Esophagus muscularis mucosa (tissue), 3 donors: ENCODE results near the gene MORC2.

Source experiments
- POLR2A ChIP-seq: fragments of 450-650 bp; IDR thresholded peaks from one replicate; pipeline ENCODE4 v1.6.1; 2017; ENCODE audit warnings: antibody characterized with exemption, moderate library complexity, mild to moderate bottlenecking, low read depth
- POLR2AphosphoS5 ChIP-seq, 2 donors: sonication (generic); formaldehyde crosslinking; IDR thresholded peaks; one replicate each; pipeline ENCODE4 v1.6.1; 2017; ENCODE audit warnings: antibody characterized with exemption in 2 of 2
- TF ChIP-seq, protein P1 (sequence below), 3 experiments: fragments of 200-600 bp in 2 of 3; fragments of 450-650 bp in 1 of 3; sonication (generic) in 2 of 3; IDR thresholded peaks; one replicate each; pipeline ENCODE4 v1.5.1; 2017 to 2019; ENCODE audit warnings: antibody characterized with exemption in 3 of 3, mild to moderate bottlenecking in 2 of 3, moderate library complexity in 1 of 3

DNA sequence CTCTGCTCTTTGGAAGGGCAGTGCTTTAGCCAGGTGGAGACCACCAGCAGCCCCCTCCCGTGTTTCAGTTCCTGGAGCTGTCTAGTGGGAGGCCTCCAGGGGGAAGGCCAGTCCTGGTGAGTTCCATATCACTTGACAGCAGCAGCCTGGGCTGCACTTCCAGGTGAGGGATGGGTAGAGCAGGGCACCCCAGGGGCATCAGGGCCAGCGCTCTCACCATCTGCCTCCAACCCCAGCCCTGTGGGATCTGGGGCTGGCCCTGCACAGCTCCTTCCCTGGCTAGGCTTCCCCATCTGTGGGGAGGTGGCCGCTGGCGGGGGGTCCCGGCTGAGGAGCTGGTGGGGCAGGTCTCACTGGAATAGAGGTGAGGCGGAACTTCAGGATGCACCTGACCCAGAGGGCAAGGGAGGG lies 60.5 kb downstream of the MORC2 start:
- TF ChIP-seq, protein P1, sequence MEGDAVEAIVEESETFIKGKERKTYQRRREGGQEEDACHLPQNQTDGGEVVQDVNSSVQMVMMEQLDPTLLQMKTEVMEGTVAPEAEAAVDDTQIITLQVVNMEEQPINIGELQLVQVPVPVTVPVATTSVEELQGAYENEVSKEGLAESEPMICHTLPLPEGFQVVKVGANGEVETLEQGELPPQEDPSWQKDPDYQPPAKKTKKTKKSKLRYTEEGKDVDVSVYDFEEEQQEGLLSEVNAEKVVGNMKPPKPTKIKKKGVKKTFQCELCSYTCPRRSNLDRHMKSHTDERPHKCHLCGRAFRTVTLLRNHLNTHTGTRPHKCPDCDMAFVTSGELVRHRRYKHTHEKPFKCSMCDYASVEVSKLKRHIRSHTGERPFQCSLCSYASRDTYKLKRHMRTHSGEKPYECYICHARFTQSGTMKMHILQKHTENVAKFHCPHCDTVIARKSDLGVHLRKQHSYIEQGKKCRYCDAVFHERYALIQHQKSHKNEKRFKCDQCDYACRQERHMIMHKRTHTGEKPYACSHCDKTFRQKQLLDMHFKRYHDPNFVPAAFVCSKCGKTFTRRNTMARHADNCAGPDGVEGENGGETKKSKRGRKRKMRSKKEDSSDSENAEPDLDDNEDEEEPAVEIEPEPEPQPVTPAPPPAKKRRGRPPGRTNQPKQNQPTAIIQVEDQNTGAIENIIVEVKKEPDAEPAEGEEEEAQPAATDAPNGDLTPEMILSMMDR (IDR thresholded peaks at IDR 0.05): no peak
- TF ChIP-seq POLR2A: no peak
- no peak for TF ChIP-seq POLR2AphosphoS5 (IDR thresholded peaks at IDR 0.05)
